DMS 273 treated with DMSO at 0.1 percent for 48 hours (cell line): Measurements from ENCODE around the gene FBXL16.
A peak's percentile ranks its signal among the peaks of the same experiment; 100 is the strongest.
"Not testable (repeated sequence)": the region's sequence is repeated elsewhere in the genome, so short reads cannot be mapped to it uniquely, and the experiment has no call there.

Experiments used
- DNase-seq: peaks from one replicate; lab custom pipeline; 2025; lab: John Stamatoyannopoulos, UW

FBXL16 gene

DNA sequence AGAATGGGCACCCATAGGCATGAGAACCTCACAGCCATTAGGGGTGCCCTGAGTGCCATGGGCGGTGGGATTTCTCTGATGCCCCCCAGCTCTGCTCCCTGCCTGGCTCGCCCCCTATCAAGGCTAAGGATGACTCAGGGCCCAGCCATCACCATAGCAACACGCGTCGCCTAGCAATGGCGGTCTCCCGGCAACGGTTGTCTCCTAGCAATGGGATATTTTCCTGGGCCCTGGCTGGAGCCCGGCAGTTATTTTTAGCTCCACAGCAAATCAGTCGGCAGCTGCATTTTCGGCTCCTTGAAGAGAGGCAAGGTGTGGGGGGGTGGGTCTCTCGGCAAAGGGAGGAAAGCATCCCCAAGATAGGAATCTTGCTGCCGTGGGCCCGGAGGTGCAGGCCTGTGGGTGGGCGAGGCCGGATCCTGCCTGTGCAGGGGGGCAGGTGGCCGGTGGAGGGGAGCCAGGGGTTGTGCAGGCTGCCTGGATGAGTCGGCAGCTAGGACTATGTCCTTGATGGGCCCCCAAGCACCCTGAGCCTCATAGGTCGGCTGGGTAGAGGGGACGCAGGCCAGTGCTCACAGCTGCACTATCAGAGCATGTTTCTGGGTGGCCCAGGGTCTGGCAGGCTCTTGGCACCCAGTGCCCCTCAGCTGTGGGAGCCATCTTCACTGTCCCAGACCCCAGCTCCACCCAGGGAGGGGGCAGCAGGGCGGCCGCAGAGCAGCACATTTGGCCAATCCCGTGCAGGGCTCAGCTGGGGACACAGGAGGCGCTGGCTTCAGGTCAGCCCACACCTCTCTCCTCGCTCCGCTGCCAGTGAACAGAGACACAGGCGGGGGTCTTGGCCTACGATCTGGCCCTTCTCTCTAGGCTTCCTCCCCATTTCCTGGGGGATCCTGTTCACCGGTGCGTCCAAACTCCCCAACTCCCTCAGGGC lies 4.2 kb upstream of the FBXL16 start:
- DNase-seq, result peak; percentile 79

DNA sequence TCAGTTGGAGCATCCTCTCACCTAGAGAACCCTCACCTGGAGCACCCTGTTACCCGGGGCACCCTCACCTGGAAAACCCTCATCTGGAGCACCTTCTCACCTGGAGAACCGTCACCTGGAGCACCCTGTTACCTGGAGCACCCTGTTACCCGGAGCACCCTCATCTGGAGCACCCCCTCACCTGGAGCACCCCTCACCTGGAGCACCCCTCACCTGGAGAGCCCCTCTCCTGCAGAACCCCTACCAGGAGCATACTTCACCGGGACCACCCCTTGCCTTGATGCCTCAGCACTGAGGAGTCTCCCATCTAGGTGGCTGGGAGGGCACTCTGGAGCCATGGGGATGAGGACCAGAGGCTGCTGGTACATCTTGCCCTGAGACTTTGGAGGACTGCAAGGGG lies 3.4 kb upstream of the FBXL16 start:
- no peak for DNase-seq

DNA sequence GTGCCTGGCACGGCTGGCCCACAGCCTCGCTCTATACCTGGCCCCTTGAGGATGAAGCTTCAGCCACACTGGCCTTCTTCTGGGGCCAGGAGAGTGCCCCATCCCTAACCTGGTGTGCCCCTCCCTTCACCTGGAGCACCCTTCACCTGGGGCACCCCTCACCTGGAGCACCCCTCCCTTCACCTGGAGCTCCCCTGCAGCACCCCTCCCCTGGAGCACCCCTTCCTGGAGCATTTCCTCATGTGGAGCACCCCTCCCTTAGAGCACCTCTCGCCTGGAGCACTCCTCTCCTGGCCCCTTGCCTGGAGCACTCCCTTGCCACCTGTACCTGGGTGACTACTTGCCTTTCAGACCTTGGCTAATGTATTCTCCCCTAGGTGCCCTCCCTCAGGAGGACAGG lies 2.4 kb upstream of the FBXL16 start:
- no peak for DNase-seq

DNA sequence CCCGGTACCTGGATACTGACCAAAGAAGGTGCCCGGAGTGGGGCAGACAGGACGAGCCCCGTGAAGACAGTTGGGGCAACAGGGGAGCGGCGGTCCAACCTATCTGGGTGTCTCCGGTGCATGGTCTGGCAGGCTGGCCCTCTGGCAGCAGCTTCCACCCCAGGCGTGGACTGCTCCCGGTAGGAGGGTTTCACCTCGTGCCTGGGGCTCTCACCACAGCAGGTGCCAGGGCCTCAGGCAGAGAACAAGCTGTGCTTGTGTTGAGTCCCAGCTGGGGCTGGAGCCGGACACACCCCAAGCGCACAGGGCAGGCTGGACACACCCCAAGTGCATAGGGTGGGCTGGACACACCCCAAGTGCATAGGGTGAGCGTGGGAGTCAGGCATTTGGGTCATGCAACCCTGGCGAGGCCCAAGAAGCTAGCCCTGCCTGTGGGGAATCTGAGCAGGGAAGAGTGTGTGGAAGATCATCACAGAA lies 1.5 kb upstream of the FBXL16 start:
- no peak for DNase-seq

DNA sequence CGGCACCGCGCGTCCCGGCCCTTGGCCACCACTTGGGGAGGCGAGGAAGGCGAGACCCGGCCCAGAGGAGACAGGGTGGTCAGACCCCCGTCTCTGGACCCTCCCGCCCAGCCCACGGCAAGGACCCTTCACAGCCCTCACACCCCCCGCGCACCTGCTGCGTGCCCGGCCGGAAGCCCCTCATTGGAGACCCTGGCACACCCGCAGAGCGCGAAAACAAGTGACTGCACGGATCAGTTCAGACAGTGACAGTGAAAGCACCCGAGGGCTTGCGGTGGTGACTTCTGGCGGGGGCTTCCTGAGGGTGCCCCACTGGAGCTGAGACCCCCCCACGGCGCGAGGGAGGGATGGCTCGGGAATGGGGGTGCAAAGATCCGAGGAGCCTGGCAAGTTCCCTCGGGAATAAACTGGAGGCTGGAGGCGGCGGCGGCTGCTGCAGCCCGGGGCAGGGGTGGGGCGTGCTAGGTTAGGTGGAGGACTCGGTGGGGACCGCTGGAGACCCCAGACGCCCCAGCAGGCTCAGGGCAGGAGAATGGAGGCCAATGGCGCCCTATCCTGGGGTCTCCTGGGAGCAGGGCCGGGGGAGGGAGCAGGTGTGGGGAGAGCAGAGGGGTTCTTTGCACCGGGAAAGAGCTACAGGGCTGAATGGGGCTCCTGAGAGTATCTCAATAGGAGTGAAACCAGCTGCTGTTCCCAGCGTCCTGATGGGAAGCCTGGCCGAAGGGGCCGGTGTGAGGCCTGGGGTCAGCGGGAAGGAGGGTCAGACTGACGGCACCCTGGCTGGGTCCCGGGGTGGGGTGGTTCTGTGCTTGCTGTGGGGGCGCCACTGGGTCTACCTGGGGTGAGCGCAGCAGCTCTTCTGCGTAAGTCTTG lies 824 bp upstream of the FBXL16 start:
- no peak for DNase-seq

DNA sequence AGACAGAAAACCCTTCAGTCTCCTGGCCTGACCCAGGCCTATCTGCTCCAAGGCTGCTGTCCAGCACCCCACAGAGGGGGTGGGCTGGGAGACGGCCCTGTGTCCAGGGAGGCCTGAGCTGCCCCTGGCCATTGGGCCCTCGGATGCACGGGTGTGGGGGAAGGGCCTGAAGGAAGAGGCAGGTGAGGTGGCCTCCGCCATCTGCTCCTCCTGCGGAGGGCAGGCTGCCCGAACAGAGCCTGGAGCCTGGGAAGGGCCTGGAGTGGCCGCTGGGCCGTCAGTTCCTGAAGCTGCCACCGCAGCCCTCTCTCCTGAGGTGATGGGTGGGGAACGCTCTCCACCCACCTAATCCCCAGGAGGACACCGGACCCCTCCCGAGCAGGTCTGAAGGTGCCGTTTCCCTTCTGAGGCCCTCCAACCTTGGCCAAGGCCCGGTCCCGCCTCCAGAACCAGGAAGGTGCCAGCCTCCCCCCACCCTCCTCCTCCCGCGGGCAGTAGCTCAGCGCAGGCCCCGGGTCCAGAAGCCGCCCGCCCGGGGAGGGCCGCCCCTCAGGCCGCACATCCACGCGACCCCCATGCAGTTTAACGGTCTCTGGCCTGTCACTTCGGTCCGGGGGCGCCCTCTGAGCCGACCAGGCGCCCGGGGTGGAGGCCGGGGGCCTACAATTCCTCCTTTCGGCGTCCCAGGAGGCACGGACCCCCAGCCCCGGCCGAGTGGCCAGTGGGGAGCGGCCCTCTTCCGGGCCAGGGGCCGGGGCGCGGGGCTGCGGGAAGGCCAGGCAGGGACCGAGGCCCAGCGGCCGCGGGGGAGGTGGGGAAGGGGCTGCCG lies 835 bp downstream of the FBXL16 start:
- DNase-seq, result no peak

DNA sequence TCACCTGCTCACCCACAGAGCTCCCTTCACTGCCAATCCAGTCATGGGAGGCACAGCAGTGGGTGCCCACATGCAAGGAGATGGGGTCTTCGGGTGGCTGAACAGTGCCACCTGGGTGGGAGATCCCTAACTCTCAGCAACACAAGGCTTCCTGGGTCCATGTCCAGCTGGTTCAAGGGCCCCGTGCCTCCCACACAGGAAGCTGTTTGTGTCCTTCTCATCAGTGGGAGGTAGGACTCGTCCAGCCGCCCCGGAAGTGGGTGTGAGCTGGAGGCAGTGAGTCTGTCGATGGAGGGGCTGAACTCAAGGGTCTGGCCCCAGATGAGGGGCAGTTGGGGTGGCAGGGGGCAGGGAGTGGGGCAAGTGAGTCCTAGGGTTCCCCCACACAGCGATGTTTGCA lies 1.6 kb downstream of the FBXL16 start:
- no peak for DNase-seq

DNA sequence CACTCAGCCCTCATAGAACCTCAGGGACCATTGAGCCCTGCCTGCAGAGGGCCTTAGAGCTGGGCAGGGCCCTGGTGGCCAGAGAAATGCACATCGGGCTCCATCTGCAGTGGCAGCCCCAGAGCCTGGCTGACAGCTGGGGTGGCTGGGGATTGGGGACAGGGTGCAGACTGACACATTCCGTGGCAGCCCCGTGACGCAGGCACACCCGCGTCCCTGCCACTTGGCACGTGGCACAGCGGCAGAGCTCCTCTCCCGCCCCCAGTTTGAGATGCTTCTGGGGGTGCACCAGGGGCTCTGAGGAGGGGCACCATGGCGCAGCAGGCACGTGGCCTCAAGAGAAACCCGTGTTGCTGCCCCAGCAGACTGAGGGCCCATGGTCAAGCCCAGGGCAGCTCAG lies 2.2 kb downstream of the FBXL16 start:
- DNase-seq, result no peak

DNA sequence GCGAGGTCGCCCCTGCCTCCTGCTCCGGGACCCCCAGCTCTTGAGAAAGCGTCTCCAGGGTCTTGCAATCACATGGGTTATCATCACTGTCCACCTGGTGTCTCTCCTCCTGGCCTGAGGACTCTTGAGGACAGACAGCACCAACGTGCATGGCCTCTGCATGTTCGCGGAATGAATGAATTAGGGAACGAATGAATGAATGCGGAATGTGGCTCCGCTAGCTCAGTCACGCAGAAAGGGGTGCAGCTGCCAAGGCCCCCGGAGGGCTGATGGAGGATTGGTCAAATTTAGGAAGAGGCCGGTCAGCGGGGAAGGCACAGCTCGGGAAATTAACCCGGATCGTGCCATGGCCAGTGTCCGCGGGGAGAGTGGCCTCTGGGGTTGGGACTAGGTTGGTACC lies 3.3 kb downstream of the FBXL16 start:
- DNase-seq, result no peak

DNA sequence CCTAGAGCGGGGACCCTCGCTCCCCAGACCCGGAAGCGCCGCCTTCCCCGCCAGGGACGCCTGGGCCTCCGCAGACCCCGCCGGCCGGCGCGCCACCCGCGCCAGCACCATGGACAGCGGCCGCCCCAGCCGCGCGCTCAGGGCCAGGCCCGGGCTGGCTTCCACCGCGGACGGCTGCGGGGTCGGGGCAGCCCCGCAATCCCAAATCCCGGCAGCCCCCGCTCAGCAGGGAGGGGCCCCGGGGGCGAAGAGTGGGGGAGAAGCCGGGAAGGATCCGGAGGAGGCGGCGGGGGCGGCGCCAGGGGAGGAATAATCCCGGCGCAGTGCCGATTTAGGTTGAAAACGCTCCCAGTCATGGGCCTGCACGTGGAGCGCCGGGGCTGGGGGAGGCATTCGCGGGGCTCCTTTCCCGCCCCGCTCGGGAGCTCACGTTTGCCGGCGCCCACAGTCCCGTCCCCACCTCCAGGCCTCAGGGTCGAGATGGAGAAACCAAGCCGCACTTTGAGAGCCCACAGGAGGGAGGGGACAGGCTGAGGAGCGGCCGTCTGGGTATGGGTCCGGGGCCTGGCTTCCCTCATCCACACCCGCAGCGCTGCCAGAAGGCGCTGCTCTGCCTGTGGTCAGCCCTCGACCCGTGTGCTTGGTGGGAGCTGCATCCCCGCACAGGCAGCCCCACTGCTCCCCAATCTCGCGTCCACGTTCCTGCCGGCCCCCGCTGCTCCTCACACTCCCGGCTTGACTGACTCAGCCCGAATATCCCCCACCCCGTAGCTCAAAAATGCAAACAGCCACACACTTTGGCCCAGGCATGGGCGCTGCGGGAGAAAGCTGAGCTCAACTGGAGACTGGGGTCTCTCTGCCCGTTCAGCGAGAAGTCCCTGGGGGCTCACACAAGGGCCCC lies 4.7 kb downstream of the FBXL16 start:
- DNase-seq, result no peak

DNA sequence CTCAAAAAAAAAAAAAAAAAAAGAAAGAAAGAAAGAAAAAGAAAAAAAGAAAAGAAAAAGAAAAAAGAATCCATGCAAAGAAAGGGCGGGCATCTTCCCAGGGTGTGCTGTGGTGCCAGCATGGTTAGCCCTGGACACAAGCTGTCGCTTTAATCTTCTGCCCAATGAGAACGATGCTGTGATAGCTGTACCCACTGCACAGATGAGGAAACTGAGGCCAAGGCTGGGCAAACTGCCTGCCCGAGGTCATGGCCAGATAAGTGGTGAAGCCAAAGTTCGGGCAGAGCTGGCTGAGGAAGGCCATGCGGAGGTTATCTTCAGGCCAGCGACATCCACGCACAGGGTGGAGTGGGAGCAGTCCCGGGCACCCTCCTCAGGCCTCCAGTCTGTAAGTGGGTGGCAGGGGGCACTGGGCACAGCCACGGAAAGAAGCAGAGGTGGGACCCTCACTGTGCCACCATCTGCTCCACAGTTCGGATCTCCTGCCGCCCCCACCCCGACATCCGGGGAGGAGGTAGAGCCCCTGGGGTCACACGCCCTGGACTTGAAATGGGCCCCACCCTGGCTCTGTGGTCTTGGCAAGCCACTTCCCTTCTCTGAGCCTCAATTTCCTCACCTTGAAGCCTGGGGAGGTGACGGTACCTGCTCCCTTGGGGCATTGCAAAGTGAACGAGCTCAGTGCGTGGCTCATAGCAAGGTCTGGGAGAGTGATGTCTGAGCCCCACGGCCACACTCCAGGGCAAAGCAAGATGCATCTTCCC lies 6.5 kb downstream of the FBXL16 start:
- DNase-seq, result no peak

DNA sequence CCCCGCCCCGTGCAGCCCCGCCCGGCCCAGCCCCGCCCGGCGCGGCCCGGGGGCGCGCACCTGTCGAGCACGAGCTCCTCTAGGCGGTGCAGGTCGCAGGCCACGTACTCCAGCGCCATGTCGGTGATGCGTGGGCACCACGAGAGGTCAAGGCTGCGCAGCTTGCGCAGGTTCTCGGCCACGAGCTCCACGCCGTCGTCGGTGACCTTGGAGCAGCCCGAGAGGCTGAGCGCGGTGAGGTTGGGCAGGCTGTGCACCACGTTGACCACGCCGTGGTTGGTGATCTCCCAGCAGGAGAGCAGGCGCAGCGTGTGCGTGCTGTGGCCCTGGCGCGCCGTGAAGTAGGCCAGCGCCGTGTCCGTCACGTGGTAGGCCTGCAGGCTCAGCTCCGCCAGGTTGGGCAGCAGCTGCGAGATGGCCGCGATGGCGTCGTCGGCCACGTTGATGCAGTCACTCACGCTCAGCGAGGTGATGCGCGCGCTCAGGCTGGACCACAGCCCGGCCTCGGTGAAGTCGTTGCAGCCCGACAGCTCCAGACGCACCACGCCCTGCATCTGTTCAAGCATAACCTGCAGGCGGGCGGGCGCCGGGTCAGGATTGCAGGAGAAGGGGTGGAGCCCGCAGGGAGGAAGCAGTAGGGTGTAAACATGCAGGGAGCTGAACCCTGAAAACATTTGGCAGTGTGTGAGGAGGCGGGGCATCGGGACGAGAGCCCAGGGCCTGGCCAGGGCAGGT lies 10.1 kb downstream of the FBXL16 start:
- no peak for DNase-seq

DNA sequence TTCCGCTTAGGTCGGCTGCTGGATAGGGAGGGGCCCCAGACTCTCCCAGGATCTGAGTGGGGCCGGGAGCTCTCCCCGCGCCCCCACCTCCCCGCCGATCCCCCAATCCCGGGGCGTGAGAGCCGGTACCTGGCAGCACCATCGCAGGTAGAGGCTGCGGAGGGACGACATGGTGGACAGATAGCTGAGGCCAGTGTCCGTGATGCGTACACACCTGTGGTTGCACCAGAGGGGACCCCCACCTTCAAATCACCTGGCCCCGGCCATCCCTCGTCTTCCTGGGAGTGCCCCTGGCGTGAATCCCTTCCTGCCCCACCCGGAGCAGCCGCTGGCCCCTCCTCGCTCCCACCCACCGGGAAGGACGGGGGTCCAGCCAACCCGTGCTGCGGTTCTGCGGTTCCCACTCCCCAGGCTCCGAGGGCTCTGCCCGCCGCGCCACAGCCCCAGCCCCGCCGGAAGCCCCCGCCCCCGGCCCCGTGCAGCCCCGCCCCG lies 10.7 kb downstream of the FBXL16 start:
- DNase-seq, result no peak

DNA sequence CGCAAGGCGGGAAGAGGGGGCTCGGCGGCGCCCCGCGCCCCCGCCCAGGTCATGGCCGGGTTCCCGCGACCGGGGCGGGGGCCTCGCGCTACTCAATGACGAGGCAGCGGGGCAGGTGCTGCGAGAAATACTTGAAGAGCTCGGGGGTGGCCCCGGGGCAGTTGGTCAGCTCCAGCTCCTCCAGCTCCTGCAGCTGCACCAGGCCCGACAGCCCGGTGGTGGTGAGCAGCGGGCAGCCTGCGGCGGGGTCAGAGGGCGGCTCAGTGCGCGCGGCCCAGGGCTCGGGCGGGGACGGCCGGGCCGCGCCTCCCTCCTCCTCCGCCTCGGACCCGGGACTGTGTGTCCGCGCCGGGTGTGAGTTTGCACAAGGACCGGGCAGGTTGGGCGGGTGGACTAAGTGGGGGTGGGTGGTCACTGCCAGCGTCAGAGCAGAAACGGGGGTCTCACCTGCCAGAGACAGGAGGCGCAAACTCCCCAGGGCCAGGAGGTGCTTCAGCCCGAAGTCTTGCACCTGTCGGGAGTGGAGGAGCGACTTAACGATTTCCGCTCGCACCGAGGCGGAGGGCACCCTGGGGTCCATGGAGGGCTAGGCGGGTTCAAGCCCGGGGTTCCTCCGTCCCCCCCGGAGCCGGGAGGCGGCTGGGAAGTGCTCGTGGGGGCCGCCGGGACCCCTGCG lies 11.3 kb downstream of the FBXL16 start:
- DNase-seq, result no peak

DNA sequence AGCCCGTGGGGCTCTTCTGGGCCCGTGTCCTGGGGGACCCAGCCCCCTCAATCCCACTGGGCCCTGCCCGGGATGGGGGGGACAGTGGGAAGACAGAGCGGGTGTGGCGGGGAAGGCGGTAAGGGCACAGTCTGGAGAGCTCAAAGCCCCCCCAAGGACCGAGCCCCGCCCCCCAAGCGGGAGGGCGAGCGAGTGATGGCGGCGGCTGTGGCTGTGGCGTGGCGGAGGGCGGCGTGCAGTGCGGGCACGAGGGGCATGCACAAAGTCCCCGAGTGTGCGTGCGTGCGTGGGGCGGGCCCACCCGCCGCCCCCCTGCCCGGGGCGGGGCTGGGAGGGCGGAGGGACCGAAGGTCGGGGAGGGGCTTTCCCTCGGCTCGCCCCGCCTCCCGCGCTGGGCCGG lies 11.8 kb downstream of the FBXL16 start:
- DNase-seq, result no peak

DNA sequence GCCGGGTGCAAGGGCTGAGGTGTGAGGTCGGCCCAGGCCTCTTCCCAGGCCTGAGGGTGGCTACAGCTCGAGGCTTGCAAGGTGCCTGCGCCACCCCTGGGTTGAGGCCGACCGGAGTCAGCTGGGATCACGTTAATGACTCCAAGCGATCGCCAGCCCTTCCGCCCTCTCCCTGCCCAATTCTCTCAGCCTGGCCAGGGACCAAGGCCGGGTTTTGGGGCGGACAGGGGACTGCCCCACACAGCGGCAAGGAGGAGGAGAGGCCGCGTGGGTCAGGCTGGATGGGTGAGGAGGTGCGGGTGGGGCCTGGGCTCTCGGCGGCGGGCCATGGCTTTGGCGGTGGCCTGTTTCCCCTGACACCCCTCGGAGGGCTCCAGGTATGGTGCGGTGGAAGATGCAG lies 12.2 kb downstream of the FBXL16 start:
- no peak for DNase-seq

DNA sequence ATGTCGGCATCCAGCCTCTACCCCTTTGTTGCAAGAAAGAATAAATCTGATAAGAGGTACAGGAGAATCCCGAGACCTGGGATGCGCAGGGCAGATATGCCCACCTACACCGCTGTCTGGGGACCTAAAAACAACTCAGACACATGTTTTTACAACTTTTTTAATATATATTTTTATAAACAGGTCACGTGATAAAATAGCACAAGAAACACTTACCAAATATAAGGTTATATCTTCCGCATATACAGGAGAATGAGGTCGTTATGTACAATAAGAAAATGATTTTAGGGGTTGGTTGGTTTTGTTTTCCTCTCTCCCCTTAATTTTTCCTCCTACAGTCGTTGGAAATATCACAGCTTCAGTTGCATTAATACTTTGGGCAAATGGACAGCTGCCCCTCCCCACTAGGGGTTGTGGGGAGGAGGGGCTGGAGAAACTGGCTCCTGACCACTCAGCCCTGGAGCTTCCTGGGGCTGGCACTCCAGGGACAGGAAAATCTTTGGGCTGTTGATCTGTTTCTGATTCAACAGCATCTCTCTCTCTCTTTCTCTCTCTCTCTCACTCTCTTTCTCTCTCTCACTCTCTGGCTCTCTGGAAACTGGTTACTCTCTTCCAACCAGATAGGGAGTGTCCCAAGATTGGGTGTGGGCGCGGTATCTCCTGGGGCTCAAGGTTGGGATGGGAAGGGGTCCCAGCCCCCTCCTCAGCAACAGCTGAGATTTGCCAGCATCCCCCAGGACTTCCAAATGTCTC lies 13.1 kb downstream of the FBXL16 start:
- no peak for DNase-seq

DNA sequence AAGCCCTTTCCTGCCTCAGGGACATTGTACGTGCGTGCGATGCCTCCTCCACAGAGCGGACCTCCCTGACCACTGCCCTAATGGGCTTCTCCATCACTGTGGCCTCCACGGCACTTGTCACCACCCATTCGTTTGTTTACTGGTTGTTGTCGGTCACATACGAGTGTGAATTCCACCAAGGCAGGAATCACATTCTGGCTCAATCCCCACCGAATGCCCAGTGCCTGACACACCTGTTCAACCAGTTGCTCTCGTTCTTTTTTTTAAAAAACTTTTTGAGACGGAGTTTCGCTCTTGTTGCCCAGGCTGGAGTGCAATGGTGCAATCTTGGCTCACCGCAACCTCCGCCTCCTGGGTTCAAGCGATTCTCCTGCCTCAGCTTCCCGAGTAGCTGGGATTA lies 14.4 kb downstream of the FBXL16 start:
- DNase-seq, result not testable (repeated sequence)
